Adrenal gland (tissue), 12 donors: ENCODE results near the gene GMDS. TPM values are rescaled to one million over a fixed set of nuclear protein-coding genes. Genes with fewer than 3 reads are reported as not detected.

Experiments used
- DNase-seq, 7 donors: peaks; one replicate each; pipeline ENCODE4 v3.0.0-alpha.2; 2019 to 2020
- H3K27ac ChIP-seq, 5 donors: fragments of 200-600 bp; sonication (generic) in 4 of 5; 1 replicate in 3 of 5; 2 replicates in 2 of 5; pipeline versions ENCODE4 v1.5.1 to v1.8.0; 2016 to 2020; ENCODE audit warnings: mild to moderate bottlenecking in 1 of 5
- H3K27me3 ChIP-seq: fragments of 200-600 bp; 2 replicates; pipeline ENCODE4 v1.8.0; 2021
- H3K36me3 ChIP-seq, 2 donors: fragments of 200-600 bp; replicated peaks in 1 of 2; 1 replicate in 1 of 2; 2 replicates in 1 of 2; pipeline versions ENCODE4 v1.5.1 to v1.8.0; 2018 to 2022
- H3K4me1 ChIP-seq, 2 donors: fragments of 200-600 bp; replicated peaks in 1 of 2; 1 replicate in 1 of 2; 2 replicates in 1 of 2; pipeline versions ENCODE4 v1.5.1 to v1.8.0; 2018 to 2021
- H3K4me3 ChIP-seq, 4 donors: fragments of 200-600 bp; sonication (generic) in 3 of 4; one replicate each; pipeline ENCODE4 v1.5.1; 2016 to 2018
- H3K9me3 ChIP-seq, 3 donors: fragments of 200-600 bp; sonication (generic) in 1 of 3; replicated peaks in 1 of 3; 1 replicate in 2 of 3; 2 replicates in 1 of 3; pipeline versions ENCODE4 v1.5.1 to v1.8.0; 2016 to 2021
- POLR2A ChIP-seq, 2 donors: fragments of 450-650 bp; IDR thresholded peaks; one replicate each; pipeline ENCODE4 v1.6.1; 2017; ENCODE audit warnings: antibody characterized with exemption in 2 of 2, mild to moderate bottlenecking in 2 of 2, moderate library complexity in 1 of 2
- WGBS, 4 donors: extraction: QIAGEN DNeasy Blood & Tissue Kit in 2 of 4; methylation state at CpG; one replicate each; pipeline versions ENCODE4 v1.1.5 to v1.1.7; 2013 to 2017; 5-methylcytosine and 5-hydroxymethylcytosine counted together
- intact Hi-C, 2 donors: fragments of 100-400 bp; cut with DNase I; formaldehyde crosslinking; loops; one replicate each; pipeline versions ENCODE4 v1.14.1 to v1.15.0; 2022 to 2023
- polyA plus RNA-seq, 3 donors: library from polyadenylated mRNA; stranded (reverse); fragments of 200-250 nt in 2 of 3; fragments of 350-450 nt in 1 of 3; fragmentation: Illumina TruSeq in 1 of 3; extraction: RNeasy Lipid Tissue Mini Kit (QIAGEN cat#74804) in 1 of 3; gene quantifications; one replicate each; pipeline ENCODE4 v1.2.3, GENCODE V29; 2013 to 2014
- total RNA-seq, 9 donors: library from RNA; depleted of rRNA in 4 of 9; stranded (reverse); fragments of >200 nt in 4 of 9; fragments of 120-200 nt in 1 of 9; fragmentation: NEBNext Ultra II Directional in 1 of 9; extraction: Animal tissue kit (Norgen Biotek cat#: 25700) in 1 of 9; gene quantifications; one replicate each; pipeline versions ENCODE4 v1.1.0 to v1.2.4, GENCODE V29; 2013 to 2023
- TF ChIP-seq, protein P1 (sequence below), 6 experiments: fragments of 450-650 bp in 4 of 6; fragments of 200-600 bp in 2 of 6; sonication (generic) in 1 of 6; IDR thresholded peaks; 1 replicate in 5 of 6; 2 replicates in 1 of 6; pipeline versions ENCODE4 v1.5.1 to v1.8.0; 2016 to 2021; ENCODE audit warnings: antibody characterized with exemption in 6 of 6, mild to moderate bottlenecking in 2 of 6, moderate library complexity in 1 of 6
- donor health status: healthy with polysubstance abuse.
- donor health status: Bipolar disorder and iron deficiency.
- donor health status: DM: yes; HTN: yes; CAD: no.
- donor health status: DM: no; HTN: no; CAD: no.
- donor health status: DM: no; HTN: no; CAD: no.
- donor health status: DM: yes; HTN: yes; CAD: no.

The GMDS gene
- total and polyA plus RNA-seq, 12 donors, result 8.5 to 39.2 (median 15.2) TPM

DNA sequence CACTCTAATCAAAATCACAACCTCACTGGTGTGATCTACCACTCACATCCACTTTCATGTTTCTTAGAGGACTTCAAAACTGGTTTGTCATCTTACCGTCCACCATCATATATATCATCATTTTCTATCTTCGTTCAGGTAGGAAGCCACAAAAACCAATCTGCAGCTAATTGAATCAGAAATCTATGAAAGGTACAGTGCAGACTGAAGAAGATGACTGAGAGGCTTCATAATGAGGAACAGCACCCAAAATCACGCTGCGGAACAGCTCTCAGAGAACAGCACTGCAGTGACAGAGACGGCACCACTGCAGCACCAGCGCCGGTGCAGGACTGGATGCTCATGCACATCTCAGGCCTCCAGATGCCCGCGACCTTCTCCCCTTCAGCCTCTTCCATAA is 13.0 kb downstream of the GMDS start:
- H3K36me3 ChIP-seq, result no peaks in the 10 kb centered on the region
- no peaks in the 10 kb centered on the region for H3K9me3 ChIP-seq
- H3K4me3 ChIP-seq, result no peak overlapping the region
- no peaks in the 10 kb centered on the region for H3K27me3 ChIP-seq
- 79 to 93% (median 90%) methylated on average over 9 of the region's 9 CpGs for WGBS, 4 donors
- TF ChIP-seq, protein P1, sequence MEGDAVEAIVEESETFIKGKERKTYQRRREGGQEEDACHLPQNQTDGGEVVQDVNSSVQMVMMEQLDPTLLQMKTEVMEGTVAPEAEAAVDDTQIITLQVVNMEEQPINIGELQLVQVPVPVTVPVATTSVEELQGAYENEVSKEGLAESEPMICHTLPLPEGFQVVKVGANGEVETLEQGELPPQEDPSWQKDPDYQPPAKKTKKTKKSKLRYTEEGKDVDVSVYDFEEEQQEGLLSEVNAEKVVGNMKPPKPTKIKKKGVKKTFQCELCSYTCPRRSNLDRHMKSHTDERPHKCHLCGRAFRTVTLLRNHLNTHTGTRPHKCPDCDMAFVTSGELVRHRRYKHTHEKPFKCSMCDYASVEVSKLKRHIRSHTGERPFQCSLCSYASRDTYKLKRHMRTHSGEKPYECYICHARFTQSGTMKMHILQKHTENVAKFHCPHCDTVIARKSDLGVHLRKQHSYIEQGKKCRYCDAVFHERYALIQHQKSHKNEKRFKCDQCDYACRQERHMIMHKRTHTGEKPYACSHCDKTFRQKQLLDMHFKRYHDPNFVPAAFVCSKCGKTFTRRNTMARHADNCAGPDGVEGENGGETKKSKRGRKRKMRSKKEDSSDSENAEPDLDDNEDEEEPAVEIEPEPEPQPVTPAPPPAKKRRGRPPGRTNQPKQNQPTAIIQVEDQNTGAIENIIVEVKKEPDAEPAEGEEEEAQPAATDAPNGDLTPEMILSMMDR (IDR thresholded peaks at IDR 0.05), result no peak
- H3K27ac ChIP-seq, result no peak overlapping the region
- no peaks in the 10 kb centered on the region for H3K4me1 ChIP-seq
- intact Hi-C loops, result no loop called here
- DNase-seq, result no peak

DNA sequence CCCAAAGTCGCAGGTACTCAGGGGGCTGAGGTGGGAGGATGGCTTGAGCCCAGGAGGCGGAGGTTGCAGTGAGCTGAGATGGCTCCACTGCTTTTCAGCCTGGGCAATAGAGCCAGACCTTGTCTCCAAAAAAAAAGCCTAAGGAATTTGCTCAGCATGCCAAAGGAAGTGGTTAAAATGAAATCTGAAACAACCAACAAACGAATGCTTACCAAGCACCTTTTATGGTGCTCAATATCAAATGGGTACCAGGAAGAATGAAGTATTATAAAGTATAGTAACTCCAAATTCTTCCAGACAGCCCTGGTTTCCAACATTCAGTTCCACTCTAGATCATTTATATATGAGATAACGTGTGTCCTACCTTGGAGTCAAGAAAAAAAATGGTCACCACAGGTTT is 14.0 kb downstream of the GMDS start:
- intact Hi-C loops, result no loop called here
- Histone ChIP-seq H3K9me3 (no peaks in the 10 kb centered on the region), H3K27ac (no peak overlapping the region), H3K4me1 (no peaks in the 10 kb centered on the region), H3K4me3 (no peak overlapping the region), H3K27me3 (no peaks in the 10 kb centered on the region), H3K36me3 (no peaks in the 10 kb centered on the region)
- no peak for DNase-seq
- WGBS, 4 donors, result 78 to 89% (median 79%) methylated on average over 4 of the region's 4 CpGs
- TF ChIP-seq, protein P1 (IDR thresholded peaks at IDR 0.05), result no peak
- TF ChIP-seq POLR2A (IDR thresholded peaks at IDR 0.05), result no peak

DNA sequence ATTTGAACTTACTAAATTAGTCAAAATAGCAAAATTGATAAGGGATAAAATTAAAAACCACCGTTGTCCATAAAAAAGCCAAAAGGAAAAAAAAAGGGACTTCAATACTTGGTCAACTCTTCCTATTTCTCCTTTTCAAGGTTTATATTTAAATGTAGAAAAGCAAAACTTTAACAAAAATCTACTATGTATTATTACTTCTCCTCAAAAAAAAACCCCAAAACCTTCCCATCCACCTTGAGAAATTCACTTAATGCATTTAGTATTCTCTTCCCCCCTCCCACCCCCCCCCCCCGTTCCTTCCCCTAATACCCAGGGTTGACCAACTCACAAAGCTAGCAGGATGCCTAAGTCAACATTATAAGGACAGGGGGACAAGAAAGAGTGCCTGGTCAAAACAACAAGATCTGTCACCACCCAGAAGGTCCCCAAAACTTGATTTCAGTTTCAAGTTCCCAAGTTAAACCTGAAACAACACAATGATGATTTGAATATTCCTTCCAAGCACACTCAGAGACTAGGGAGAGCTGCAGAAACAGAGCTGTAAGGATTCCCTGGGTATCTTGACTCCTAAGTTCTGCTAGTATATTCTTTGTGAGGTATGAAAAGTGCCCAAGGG is 14.6 kb downstream of the GMDS start:
- no peaks in the 10 kb centered on the region for H3K4me1 ChIP-seq
- TF ChIP-seq POLR2A (IDR thresholded peaks at IDR 0.05), result no peak
- TF ChIP-seq, protein P1 (IDR thresholded peaks at IDR 0.05), result no peak
- intact Hi-C loops, result no loop called here
- no peaks in the 10 kb centered on the region for H3K27me3 ChIP-seq
- WGBS, 4 donors, result 70 to 80% (median 73%) methylated on average over 2 of the region's 2 CpGs
- H3K27ac ChIP-seq, result no peak overlapping the region
- H3K4me3 ChIP-seq, result no peak overlapping the region
- no peak for DNase-seq
- no peaks in the 10 kb centered on the region for H3K36me3 ChIP-seq
- no peaks in the 10 kb centered on the region for H3K9me3 ChIP-seq

DNA sequence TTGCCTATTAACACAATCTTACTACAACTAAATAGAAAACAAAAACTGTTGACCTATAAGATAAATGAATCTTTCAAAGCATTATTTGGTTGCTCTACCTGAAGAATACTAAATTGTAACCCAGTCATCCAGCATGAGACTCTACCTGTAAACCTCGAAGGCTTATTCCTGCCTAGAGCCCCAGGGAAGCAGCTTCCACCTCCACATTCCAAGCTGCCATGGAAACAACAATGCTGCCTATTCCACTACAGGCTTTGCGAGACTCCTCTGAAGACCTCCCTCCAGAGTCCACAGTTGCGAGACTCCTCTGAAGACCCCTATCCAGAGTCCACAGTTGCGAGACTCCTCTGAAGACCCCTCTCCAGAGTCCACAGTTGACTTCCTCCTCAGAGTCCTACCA is 15.7 kb downstream of the GMDS start:
- H3K27me3 ChIP-seq, result no peaks in the 10 kb centered on the region
- no peaks in the 10 kb centered on the region for H3K36me3 ChIP-seq
- intact Hi-C loops, result no loop called here
- no peak for DNase-seq
- H3K4me1 ChIP-seq, result no peaks in the 10 kb centered on the region
- no peak overlapping the region for H3K4me3 ChIP-seq
- no peak for TF ChIP-seq POLR2A (IDR thresholded peaks at IDR 0.05)
- TF ChIP-seq, protein P1 (IDR thresholded peaks at IDR 0.05), result no peak
- 88 to 93% (median 91%) methylated on average over 3 to 4 of the region's 4 CpGs for WGBS, 4 donors
- no peaks in the 10 kb centered on the region for H3K9me3 ChIP-seq
- no peak overlapping the region for H3K27ac ChIP-seq
